Testis (tissue), 3 donors: ENCODE measurements around the gene CORO7. TPM values are rescaled to one million over a fixed set of nuclear protein-coding genes. Genes with fewer than 3 reads are reported as not detected.
A peak's percentile ranks its signal among the peaks of the same experiment; 100 is the strongest.

Source experiments
- DNase-seq: peaks from one replicate; pipeline ENCODE4 v3.0.0-alpha.2; 2019
- H3K27ac ChIP-seq, 2 donors: fragments of 200-600 bp; sonication (generic); one replicate each; pipeline ENCODE4 v1.5.1; 2019
- H3K27me3 ChIP-seq: fragments of 200-600 bp; sonication (generic); one replicate; pipeline ENCODE4 v1.5.1; 2019
- H3K36me3 ChIP-seq: fragments of 200-600 bp; sonication (generic); one replicate; pipeline ENCODE4 v1.5.1; 2017; ENCODE audit warnings: low read depth; ENCODE audit errors: missing control alignments
- H3K4me1 ChIP-seq: fragments of 200-600 bp; sonication (generic); one replicate; pipeline ENCODE4 v1.5.1; 2019
- H3K4me3 ChIP-seq, 2 donors: fragments of 200-600 bp; sonication (generic); one replicate each; pipeline ENCODE4 v1.5.1; 2017 to 2019
- H3K9me3 ChIP-seq: fragments of 200-600 bp; sonication (generic); one replicate; pipeline ENCODE4 v1.5.1; 2017
- POLR2A ChIP-seq: fragments of 450-650 bp; IDR thresholded peaks from one replicate; pipeline ENCODE4 v1.6.1; 2017; ENCODE audit warnings: antibody characterized with exemption, mild to moderate bottlenecking, moderate library complexity
- WGBS, 2 donors: methylation state at CpG; one replicate each; pipeline ENCODE4 v1.1.5; 2018; 5-methylcytosine and 5-hydroxymethylcytosine counted together
- intact Hi-C: fragments of 100-400 bp; cut with DNase I; formaldehyde crosslinking; loops from one replicate; pipeline ENCODE4 v1.15.1; 2023; ENCODE audit warnings: low total_unique reads
- polyA plus RNA-seq: library from polyadenylated mRNA; stranded (reverse); fragments of 350-450 nt; fragmentation: Illumina TruSeq; extraction: RNeasy Lipid Tissue Mini Kit (QIAGEN cat#74804); gene quantifications from one replicate; pipeline ENCODE4 v1.2.3, GENCODE V29; 2014; ENCODE audit warnings: low read depth, low replicate concordance; ENCODE audit not compliant: insufficient read depth
- total RNA-seq, 2 donors: library from RNA; depleted of rRNA; stranded (reverse); fragments of >200 nt; gene quantifications; one replicate each; pipeline ENCODE4 v1.2.3, GENCODE V29; 2016
- TF ChIP-seq, protein P1 (sequence below), 3 experiments: fragments of 450-650 bp in 2 of 3; fragments of 200-600 bp in 1 of 3; sonication (generic) in 1 of 3; IDR thresholded peaks; one replicate each; pipeline ENCODE4 v1.5.1; 2016 to 2019; ENCODE audit warnings: antibody characterized with exemption in 3 of 3, mild to moderate bottlenecking in 2 of 3, moderate library complexity in 1 of 3

The CORO7 gene
- total and polyA plus RNA-seq, 3 donors from 2014 or later: 71.5 to 147 (median 126) TPM

DNA sequence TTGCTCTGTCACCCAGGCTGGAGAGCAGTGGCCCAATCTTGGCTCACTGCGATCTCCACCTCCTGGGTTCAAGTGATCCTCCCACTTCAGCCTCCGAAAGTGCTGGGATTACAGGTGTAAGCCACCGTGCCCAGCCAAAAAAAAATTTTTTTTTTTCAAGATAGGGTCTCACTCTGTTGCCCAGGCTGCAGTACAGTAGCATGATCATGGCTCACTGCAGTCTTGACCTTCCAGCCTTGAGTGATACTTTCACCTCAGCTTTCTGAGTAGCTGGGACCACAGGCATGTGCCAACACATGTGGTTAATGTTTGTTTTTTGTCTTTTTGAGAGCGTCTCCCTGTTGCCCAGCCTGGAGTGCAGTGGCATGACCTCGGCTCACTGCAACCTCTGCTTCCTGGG lies 63.6 kb downstream of the CORO7 start:
- TF ChIP-seq POLR2A: no peak
- TF ChIP-seq, protein P1, sequence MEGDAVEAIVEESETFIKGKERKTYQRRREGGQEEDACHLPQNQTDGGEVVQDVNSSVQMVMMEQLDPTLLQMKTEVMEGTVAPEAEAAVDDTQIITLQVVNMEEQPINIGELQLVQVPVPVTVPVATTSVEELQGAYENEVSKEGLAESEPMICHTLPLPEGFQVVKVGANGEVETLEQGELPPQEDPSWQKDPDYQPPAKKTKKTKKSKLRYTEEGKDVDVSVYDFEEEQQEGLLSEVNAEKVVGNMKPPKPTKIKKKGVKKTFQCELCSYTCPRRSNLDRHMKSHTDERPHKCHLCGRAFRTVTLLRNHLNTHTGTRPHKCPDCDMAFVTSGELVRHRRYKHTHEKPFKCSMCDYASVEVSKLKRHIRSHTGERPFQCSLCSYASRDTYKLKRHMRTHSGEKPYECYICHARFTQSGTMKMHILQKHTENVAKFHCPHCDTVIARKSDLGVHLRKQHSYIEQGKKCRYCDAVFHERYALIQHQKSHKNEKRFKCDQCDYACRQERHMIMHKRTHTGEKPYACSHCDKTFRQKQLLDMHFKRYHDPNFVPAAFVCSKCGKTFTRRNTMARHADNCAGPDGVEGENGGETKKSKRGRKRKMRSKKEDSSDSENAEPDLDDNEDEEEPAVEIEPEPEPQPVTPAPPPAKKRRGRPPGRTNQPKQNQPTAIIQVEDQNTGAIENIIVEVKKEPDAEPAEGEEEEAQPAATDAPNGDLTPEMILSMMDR (IDR thresholded peaks at IDR 0.05): no peak
- no peak for DNase-seq
- Histone ChIP-seq H3K27ac (no peak overlapping the region), H3K9me3 (no peaks in the 10 kb centered on the region), H3K36me3 (no peaks in the 10 kb centered on the region), H3K27me3 (no peaks in the 10 kb centered on the region), H3K4me3 (no peak overlapping the region), H3K4me1 (peaks cover 11% of the 10 kb centered on the region)
- intact Hi-C loops: no loop called here
- WGBS, 2 donors: 94 to 96% methylated on average over 5 of the region's 5 CpGs

DNA sequence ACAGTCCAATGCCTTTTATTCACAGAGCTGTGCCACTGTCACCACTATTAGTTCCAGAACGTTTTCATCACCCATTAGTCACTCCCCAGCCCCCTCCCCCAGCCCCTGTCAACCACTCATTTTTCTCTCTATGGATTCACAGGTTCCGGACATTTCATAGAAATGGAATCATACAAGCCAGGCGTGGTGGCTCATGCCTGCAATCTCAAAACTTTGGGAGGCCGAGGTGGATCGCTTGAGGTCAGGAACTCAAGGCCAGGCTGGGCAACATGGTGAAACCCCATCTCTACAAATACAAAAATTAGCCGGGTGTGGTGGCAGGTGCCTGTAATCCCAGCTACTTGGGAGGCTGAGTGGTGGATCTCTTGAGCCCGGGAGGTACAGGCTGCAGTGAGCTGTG lies 64.5 kb downstream of the CORO7 start:
- 64 to 69% methylated on average over 7 of the region's 7 CpGs for WGBS, 2 donors
- H3K9me3 ChIP-seq: no peaks in the 10 kb centered on the region
- peaks cover 20% of the 10 kb centered on the region for H3K4me1 ChIP-seq
- no peaks in the 10 kb centered on the region for H3K36me3 ChIP-seq
- no peak for DNase-seq
- H3K27ac ChIP-seq: no peak overlapping the region
- H3K27me3 ChIP-seq: no peaks in the 10 kb centered on the region
- TF ChIP-seq POLR2A: no peak
- TF ChIP-seq, protein P1 (IDR thresholded peaks at IDR 0.05): no peak
- H3K4me3 ChIP-seq: no peak overlapping the region
- intact Hi-C loops: no loop called here

DNA sequence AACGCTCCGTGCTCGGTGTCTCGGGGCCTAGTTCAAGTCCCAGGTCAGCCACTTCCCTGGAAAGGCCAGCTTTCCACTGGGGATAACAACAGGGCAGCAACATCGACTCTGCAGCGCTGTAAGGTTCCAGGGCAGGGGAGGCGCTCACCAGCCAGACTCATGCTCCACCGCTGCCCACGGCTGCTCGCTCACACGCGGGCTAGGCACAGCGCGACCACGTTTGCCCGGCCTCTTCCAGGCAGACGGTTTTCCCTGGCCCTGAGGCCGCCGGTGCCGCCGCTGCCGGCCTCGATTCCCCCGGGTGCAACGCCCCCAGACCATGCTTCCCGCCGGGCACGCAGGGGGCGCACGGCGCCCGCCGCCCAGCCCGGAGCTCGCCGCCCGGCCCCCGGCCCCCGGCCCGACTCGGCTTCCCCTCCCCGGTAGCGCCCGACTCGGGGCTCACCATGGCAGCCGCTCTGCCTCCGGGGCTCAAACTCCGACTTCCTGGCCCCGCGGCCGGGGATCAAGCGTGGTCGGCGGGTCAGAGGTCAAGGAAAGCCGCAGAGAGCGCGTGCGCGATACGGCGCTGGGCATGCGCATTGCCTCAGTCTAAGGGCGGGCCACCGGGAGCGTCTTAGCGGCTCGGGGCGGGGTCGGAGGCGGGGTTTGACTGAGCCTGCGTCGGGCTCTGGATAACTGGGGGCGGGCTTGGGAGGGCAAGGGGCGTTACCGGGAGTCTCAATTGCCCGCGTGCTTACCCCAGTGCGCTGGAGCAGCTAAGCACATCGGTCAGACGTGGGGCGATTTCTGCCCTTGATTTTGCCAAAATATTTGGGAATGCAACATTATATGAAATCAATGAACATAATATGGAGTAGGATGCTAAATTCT lies 65.4 kb downstream of the CORO7 start, which contains the start of gene PAM16:
Gene PAM16 (minus strand): TSS at position 535 of the 873 bp plus-strand sequence. CDS start 87 bp downstream, at position 448.
- Histone ChIP-seq H3K9me3 (no peaks in the 10 kb centered on the region), H3K4me3 (peak within 1 kb of the TSS; percentile 75 to 91), H3K4me1 (peaks cover 27% of the 10 kb centered on the region), H3K27ac (peak within 1 kb of the TSS; percentile 68 to 88), H3K27me3 (no peaks in the 10 kb centered on the region), H3K36me3 (no peaks in the 10 kb centered on the region)
- 0 to 1% methylated on average over 23 to 80 of the region's 81 CpGs for WGBS, 2 donors
- intact Hi-C loops: no loop called here
- TF ChIP-seq, protein P1 (IDR thresholded peaks at IDR 0.05): no peak
- TF ChIP-seq POLR2A: no peak
- peak; percentile 97 for DNase-seq

DNA sequence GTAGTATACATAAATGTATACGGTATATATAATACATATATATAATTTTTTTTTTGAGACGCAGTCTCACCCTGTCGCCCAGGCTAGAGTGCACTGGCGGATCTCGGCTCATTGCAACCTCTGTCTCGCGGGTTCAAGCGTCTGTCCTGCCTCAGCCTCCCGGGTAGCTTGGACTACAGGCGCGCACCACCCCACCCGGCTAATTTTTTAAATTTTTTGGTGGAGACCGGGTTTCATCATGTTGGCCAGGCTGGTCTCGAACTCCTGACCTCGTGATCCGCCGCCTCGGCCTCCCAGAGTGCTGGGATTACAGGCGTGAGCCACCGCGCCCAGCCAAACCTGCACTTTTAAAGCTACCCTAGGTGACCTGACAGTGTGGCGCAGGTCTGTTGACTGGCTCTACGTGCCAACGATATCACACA lies 66.0 kb downstream of the CORO7 start:
- Histone ChIP-seq H3K36me3 (no peaks in the 10 kb centered on the region), H3K27ac (peak overlapping the region; percentile 68 to 88), H3K4me1 (peaks cover 32% of the 10 kb centered on the region), H3K4me3 (peak overlapping the region; percentile 75 to 91), H3K27me3 (no peaks in the 10 kb centered on the region), H3K9me3 (no peaks in the 10 kb centered on the region)
- WGBS, 2 donors: 22 to 27% methylated on average over 22 to 24 of the region's 24 CpGs
- DNase-seq: no peak
- no peak for TF ChIP-seq POLR2A
- TF ChIP-seq, protein P1 (IDR thresholded peaks at IDR 0.05): no peak
- intact Hi-C loops: no loop called here
